ENCODE data around the gene PCYT2.
"Not testable (repeated sequence)": the region's sequence is repeated elsewhere in the genome, so short reads cannot be mapped to it uniquely, and the experiment has no call there.

PCYT2 gene

GRCh38 chr17:81911277-81911961 is at the start of gene PCYT2:
PCYT2 (minus strand) TSS chr17:81911399; CDS start chr17:81911355, 44 bp downstream.
- peak; percentile 91 for DNase-seq

- DNase-seq, result no peak
Observed at GRCh38 chr17:81960130-81960958, 49.1 kb upstream of the PCYT2 start.

DNA sequence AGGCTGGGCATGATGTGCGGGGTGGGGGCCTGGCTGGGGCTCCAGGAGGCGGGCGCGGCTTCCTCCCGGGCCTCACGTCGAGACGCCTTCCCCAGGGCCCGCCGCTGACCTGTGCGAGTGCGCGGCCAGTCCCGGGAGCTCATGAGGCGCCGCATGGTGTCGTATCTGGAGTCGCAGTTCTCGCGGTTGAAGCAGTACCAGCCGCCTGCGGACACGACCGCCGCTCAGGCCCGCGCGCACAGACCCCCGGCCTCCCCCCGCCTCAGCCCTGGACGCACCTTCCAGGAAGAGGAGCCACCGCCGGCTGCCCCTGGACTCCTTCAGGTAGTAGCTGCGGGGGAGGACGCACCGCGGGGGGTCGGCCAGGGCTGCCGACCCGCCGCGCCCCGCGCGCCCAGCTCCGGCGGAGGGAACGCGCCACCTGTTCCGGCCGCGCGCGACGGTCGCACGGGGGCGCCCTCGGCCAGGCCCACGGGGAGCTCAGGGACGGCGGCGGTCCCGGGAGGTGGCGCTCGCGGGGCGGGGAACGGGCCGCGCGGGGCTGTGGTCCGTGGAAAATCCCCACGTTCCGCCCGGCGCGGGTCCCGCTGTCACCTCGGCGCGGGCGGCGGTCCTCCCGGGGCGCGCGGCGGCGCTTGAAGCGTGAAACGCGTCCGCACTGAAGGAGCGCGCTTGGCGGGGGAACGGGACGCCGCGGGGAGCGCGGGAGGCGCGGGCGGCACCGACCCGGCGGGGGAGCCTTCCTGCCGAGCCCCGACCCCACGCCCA is 48.3 kb upstream of the PCYT2 start:
- peak; percentile 66 for DNase-seq

- DNase-seq, result no peak
Observed at GRCh38 chr17:81958633-81959342, 47.6 kb upstream of the PCYT2 start.

DNA sequence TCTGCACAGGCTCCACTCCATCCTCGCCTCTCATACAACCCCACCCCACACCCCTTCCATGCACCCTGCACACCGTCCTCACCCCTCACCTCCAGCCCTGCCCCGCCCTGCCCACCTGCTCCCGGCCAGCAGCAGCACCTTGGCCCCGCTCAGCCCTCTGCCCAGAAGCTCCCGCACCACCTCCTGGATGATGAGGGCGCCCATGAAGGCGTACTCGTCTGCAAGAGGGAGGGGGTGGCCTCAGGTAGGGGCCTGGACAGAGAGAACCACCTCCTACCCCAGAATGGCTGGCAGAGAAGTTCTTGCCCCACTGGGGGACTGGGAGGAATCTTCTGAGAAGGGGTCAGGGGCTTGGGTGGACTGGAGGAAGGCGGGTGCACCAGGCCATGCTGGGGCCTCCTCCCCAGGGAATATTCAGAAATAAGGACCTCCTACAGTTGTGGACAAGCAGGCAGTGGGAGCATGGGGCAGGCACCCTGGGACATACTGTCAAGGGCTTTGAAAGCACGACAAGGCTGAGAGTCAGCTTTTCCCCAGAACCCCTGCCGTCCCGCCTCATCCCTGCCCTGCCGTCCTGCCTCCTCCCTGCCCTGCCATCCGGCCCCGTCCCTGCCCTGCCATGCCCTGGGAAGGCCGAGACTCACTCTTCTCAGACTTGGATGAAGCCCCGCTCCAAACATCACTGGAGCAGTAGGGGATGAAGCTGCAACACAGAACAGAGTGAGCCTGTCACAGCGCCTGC is 46.7 kb upstream of the PCYT2 start:
- no peak for DNase-seq

DNA sequence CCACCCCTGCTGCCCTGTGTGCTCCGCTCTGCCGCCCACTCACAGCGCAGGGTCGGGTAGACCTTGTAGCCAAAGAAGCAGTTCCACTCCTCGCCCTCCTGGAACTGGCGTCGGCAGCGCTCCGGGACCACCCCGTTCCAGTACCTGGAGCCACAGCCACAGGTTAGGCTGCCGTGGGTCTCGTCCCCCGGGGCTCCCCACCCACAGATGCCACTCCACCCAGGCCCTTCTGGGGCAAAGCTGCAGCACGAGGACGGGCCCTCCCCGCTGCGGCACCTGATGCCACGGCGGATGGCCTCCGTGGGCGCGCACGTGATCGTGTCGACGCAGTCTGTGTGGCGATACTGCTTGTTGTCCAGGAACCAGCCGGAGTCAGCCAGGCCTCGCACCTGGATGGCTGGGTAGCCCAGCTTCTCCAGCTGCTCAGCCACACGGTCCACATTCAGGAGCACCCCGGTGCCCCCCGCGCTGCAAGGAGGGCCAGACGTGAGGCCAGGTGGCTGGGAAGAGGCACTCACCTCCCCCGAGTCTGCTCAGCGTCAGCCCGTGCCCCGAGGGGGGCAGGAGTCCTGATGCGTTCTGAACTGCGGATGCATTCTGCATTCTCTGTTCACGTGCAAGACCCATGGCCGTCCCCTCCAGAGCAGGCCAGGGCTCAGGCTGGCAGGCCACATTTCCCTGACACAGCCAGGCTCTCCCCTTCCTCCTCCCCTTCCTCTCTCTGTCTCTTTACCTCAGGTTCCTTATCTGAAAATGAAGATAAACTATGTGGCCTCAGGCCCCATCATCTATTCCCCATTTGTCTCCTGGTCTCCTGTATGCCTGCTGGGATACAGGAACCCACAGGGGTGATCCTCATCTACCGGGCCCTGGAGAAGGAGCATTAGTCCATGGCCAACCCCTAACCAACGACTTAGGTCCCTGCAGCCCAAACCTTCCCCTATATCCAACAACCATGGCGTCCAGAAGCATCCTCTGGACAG is 45.7 kb upstream of the PCYT2 start:
- DNase-seq, result no peak

GRCh38 chr17:81955756-81956544 is 44.8 kb upstream of the PCYT2 start:
- no peak for DNase-seq

DNA sequence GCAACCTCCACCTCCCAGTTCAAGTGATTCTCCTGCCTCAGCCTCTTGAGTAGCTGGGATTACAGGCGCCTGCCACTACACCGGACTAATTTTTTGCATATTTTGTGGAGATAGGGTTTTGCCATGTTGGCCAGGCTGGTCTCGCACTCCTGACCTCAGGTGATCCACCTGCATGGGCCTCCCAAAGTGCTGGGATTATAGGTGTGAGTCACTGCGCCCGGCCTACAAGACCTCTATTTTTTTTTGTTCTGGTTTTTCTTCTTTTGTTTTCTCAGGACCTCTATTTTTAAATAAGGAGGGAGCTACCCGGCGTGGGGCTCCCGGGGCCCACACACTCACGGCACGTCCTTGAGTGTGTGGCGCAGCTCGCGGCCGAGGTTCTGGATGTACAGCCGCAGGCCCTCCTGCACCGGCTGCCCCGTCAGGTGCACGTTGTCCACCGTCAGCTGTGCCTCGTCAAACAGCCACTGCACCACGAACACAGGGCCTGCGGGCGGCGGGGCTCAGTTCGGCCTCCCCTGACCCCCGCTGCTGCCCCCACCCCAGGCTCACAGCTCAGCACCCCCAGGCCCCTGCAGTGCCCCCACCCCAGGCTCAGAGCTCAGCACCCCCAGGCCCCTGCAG is 44.0 kb upstream of the PCYT2 start:
- no peak for DNase-seq

DNA sequence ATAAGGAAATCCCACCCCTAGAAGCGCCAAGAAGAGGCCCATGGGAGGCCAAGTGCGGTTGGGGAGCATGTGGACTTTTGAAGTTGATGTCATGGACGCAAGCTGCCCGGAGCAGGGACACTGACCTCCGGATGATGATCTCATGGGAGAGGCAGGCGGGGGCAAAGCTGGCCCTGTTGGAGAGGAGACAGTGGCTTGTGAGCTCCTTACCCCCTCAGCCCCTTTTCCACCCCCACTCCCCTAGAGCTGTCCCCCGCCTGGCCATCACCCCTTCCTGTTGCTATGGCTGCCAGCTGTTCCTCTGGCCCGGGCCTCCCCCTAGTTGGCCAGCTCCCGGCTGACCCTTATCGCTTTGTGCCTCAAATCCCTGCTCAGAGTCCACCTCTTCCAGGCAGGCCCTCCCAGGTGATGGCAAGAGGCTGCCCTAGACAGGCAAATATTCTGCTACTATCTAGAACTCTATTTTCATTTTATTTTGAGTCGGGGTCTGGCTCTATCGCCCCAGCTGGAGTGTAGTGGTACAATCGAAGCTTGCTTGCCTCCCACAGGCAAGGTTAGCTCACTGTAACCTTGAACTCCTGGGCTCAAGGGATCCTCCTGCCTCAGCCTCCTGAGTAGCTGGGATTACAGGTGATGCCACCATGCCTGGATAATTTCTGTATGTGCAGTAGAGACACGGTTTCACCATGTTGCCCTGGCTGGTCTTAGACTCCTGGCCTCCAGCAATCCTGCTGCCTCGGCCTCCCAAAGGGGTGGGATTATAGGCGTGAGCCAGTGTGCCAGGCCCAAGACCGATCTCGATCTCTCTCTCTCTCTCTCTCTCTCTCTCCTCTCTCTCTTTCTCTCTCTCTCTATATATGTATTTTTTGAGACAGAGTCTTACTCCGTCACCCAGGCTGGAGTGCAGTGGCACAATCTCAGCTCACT is 43.2 kb upstream of the PCYT2 start:
- no peak for DNase-seq

DNA sequence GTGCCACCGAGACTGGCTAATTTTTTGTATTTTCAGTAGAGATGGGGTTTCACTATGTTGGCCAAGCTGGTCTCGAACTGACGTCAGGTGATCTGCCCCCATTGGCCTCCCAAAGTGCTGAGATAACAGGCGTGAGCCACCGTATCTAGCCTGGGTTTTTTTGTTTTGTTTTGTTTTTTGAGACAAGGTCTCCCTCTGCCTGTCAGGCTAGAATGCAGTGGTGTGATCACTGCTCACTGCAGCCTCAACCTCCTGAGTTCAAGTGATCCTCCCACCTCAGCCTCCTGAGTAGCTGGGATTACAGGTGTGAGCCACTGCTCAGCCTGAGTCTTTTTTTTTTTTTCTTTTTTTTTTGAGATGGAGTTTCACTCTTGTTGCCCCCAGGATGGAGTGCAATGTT is 42.2 kb upstream of the PCYT2 start:
- DNase-seq, result not testable (repeated sequence)

- no peak for DNase-seq
Observed at GRCh38 chr17:81952792-81953228, 41.6 kb upstream of the PCYT2 start.

GRCh38 chr17:81951785-81952684 is 40.8 kb upstream of the PCYT2 start:
- DNase-seq, result no peak

- DNase-seq, result no peak
Observed at GRCh38 chr17:81950501-81950900, 39.3 kb upstream of the PCYT2 start.

GRCh38 chr17:81948635-81949378 is 37.6 kb upstream of the PCYT2 start:
- DNase-seq, result no peak

DNA sequence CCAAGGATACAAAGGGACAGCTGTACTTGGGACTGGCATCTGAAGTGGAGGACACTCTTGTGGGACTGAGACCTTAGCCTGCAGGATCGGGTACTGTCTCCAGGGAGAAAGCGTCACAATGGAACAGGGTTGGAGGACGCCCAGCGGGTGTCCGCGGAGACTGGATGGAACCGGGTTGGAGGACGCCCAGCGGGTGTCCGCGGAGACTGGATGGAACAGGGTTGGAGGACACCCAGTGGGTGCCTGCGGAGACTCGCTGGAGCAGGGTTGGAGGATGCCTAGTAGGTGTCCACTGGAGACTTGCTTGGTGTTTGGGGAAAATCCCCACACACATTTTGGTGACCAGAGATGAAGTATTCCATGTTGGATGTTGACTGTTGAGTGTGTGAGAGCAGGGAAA is 36.0 kb upstream of the PCYT2 start, which contains the start of gene MYADML2:
Gene MYADML2 (minus strand): TSS at position 45 of the 400 bp plus-strand sequence. CDS start 5,492 bp downstream, outside the sequence.
- DNase-seq, result no peak

GRCh38 chr17:81944858-81945257 is 33.7 kb upstream of the PCYT2 start:
- DNase-seq, result no peak
